ENCODE results near the gene PEX26. TPM values are rescaled to one million over a fixed set of nuclear protein-coding genes. Genes with fewer than 3 reads are reported as not detected.
"Not testable (repeated sequence)": the region's sequence is repeated elsewhere in the genome, so short reads cannot be mapped to it uniquely, and the experiment has no call there.

The PEX26 gene
- total and polyA plus RNA-seq, 4 donors, result 16.9 to 36.9 (median 19.5) TPM

GRCh38 chr22:18034076-18034475, 43.7 kb upstream of the PEX26 start:
- 85 to 94% methylated on average over 3 of the region's 3 CpGs for WGBS, 2 donors
- no peaks in the 10 kb centered on the region for H3K36me3 ChIP-seq (ENCODE audit: control insufficient read depth in 4 of 4, insufficient read depth in 4 of 4, low read length in 4 of 4)
- H3K4me3 ChIP-seq, result no peak overlapping the region
- no peak for TF ChIP-seq CTCF (IDR thresholded peaks at IDR 0.05; ENCODE audit: control extremely low read depth, extremely low read depth)
- H3K9me3 ChIP-seq (ENCODE audit: control insufficient read depth in 4 of 4, insufficient read depth in 3 of 4, low read length in 3 of 4), result no peaks in the 10 kb centered on the region
- H3K4me1 ChIP-seq (ENCODE audit: control insufficient read depth in 5 of 5, insufficient read depth in 5 of 5, low read length in 5 of 5), result peaks cover 0 to 9% (median 2%) of the 10 kb centered on the region in 5 donors
- ATAC-seq (ENCODE audit: insufficient read depth, low FRiP score) (no peak), DNase-seq (no peak)
- peaks cover 0 to 3% (median 0%) of the 10 kb centered on the region in 3 donors for H3K27me3 ChIP-seq (ENCODE audit: control insufficient read depth in 3 of 3, insufficient read depth in 3 of 3, low read length in 2 of 3)
- no peak overlapping the region for H3K9ac ChIP-seq (ENCODE audit: insufficient read depth in 1 of 2, low read length in 2 of 2)
- no peak overlapping the region for H3K27ac ChIP-seq (ENCODE audit: low read depth in 1 of 2, low read length in 1 of 2)

- DNase-seq (no peak), ATAC-seq (ENCODE audit: insufficient read depth, low FRiP score) (no peak)
- H3K9me3 ChIP-seq (ENCODE audit: control insufficient read depth in 4 of 4, insufficient read depth in 3 of 4, low read length in 3 of 4), result no peaks in the 10 kb centered on the region
Observed at GRCh38 chr22:18035751-18036150, 42.0 kb upstream of the PEX26 start.

GRCh38 chr22:18040898-18041297, 36.9 kb upstream of the PEX26 start:
- not testable (repeated sequence) for H3K27me3 ChIP-seq (ENCODE audit: control insufficient read depth in 3 of 3, insufficient read depth in 3 of 3, low read length in 2 of 3); H3K4me3 ChIP-seq; H3K9ac ChIP-seq (ENCODE audit: insufficient read depth in 1 of 2, low read length in 2 of 2); H3K9me3 ChIP-seq (ENCODE audit: control insufficient read depth in 4 of 4, insufficient read depth in 3 of 4, low read length in 3 of 4); DNase-seq; ATAC-seq (ENCODE audit: insufficient read depth, low FRiP score); H3K27ac ChIP-seq (ENCODE audit: low read depth in 1 of 2, low read length in 1 of 2); H3K36me3 ChIP-seq (ENCODE audit: control insufficient read depth in 4 of 4, insufficient read depth in 4 of 4, low read length in 4 of 4)
- 83 to 92% methylated on average over 6 of the region's 6 CpGs for WGBS, 2 donors
- peaks cover 0 to 21% (median 4%) of the 10 kb centered on the region in 5 donors for H3K4me1 ChIP-seq (ENCODE audit: control insufficient read depth in 5 of 5, insufficient read depth in 5 of 5, low read length in 5 of 5)

More at GRCh38 chr22:18035751-18036150, 42.0 kb upstream of the PEX26 start:
- no peak for TF ChIP-seq CTCF (IDR thresholded peaks at IDR 0.05; ENCODE audit: control extremely low read depth, extremely low read depth)
- Histone ChIP-seq H3K9ac (ENCODE audit: insufficient read depth in 1 of 2, low read length in 2 of 2) (no peak overlapping the region), H3K27me3 (ENCODE audit: control insufficient read depth in 3 of 3, insufficient read depth in 3 of 3, low read length in 2 of 3) (peaks cover 0 to 3% (median 0%) of the 10 kb centered on the region in 3 donors), H3K27ac (ENCODE audit: low read depth in 1 of 2, low read length in 1 of 2) (no peak overlapping the region), H3K4me3 (no peak overlapping the region), H3K4me1 (ENCODE audit: control insufficient read depth in 5 of 5, insufficient read depth in 5 of 5, low read length in 5 of 5) (peaks cover 0 to 9% (median 2%) of the 10 kb centered on the region in 5 donors), H3K36me3 (ENCODE audit: control insufficient read depth in 4 of 4, insufficient read depth in 4 of 4, low read length in 4 of 4) (no peaks in the 10 kb centered on the region)
- WGBS, 2 donors, result 55 to 56% methylated on average over 9 of the region's 9 CpGs

GRCh38 chr22:18042685-18043084, 35.1 kb upstream of the PEX26 start:
- H3K4me1 ChIP-seq (ENCODE audit: control insufficient read depth in 5 of 5, insufficient read depth in 5 of 5, low read length in 5 of 5), result peaks cover 0 to 16% (median 4%) of the 10 kb centered on the region in 5 donors

More at GRCh38 chr22:18042685-18043084, 35.1 kb upstream of the PEX26 start:
- Histone ChIP-seq H3K9ac (ENCODE audit: insufficient read depth in 1 of 2, low read length in 2 of 2) (no peak overlapping the region), H3K4me3 (no peak overlapping the region), H3K27ac (ENCODE audit: low read depth in 1 of 2, low read length in 1 of 2) (no peak overlapping the region), H3K27me3 (ENCODE audit: control insufficient read depth in 3 of 3, insufficient read depth in 3 of 3, low read length in 2 of 3) (no peaks in the 10 kb centered on the region), H3K9me3 (ENCODE audit: control insufficient read depth in 4 of 4, insufficient read depth in 3 of 4, low read length in 3 of 4) (peaks cover 0 to 2% (median 0%) of the 10 kb centered on the region in 4 donors), H3K36me3 (ENCODE audit: control insufficient read depth in 4 of 4, insufficient read depth in 4 of 4, low read length in 4 of 4) (no peaks in the 10 kb centered on the region)
- 66 to 79% methylated on average over 6 of the region's 6 CpGs for WGBS, 2 donors
- no peak for ATAC-seq (ENCODE audit: insufficient read depth, low FRiP score)
- TF ChIP-seq CTCF (IDR thresholded peaks at IDR 0.05; ENCODE audit: control extremely low read depth, extremely low read depth), result no peak
- DNase-seq, result peak in 2 of 3 donors; percentile 31 to 64
